Osteocyte (in vitro differentiated cells): ENCODE results near the gene VPS33B. TPM values are rescaled to one million over a fixed set of nuclear protein-coding genes. Genes with fewer than 3 reads are reported as not detected.
A peak's percentile ranks its signal among the peaks of the same experiment; 100 is the strongest.

Source experiments
- DNase-seq: peaks from one replicate; pipeline ENCODE4 v3.0.0; 2021; ENCODE audit warnings: mixed read lengths; ENCODE audit not compliant: unreplicated experiment; ENCODE audit errors: extremely low spot score
- H3K27ac Mint-ChIP-seq: one replicate; pipeline ENCODE4 v1.8.0; 2021; ENCODE audit warnings: mild to moderate bottlenecking, mixed read lengths; ENCODE audit not compliant: unreplicated experiment
- H3K27me3 Mint-ChIP-seq: one replicate; pipeline ENCODE4 v1.8.0; 2021; ENCODE audit warnings: mixed read lengths; ENCODE audit not compliant: unreplicated experiment
- H3K36me3 Mint-ChIP-seq: one replicate; pipeline ENCODE4 v1.8.0; 2021; ENCODE audit warnings: mixed read lengths; ENCODE audit not compliant: unreplicated experiment
- H3K4me1 Mint-ChIP-seq: one replicate; pipeline ENCODE4 v1.8.0; 2021; ENCODE audit warnings: mixed read lengths; ENCODE audit not compliant: unreplicated experiment
- H3K4me3 Mint-ChIP-seq: one replicate; pipeline ENCODE4 v1.8.0; 2021; ENCODE audit warnings: mild to moderate bottlenecking, moderate library complexity, mixed read lengths; ENCODE audit not compliant: unreplicated experiment
- H3K9me3 Mint-ChIP-seq: one replicate; pipeline ENCODE4 v1.8.0; 2021; ENCODE audit warnings: mixed read lengths; ENCODE audit not compliant: unreplicated experiment
- CTCF ChIP-seq: fragments of 200-600 bp; sonication (generic); IDR thresholded peaks from 2 replicates; pipeline ENCODE4 v1.5.0; 2021; ENCODE audit warnings: antibody characterized with exemption, mild to moderate bottlenecking, moderate library complexity
- long read RNA-seq: library from polyadenylated mRNA; unstranded; transcript quantifications from one replicate; pipeline ENCODE4 v2.0.0, GENCODE V29; 2021
- total RNA-seq: library from RNA; stranded (reverse); gene quantifications from 2 replicates; pipeline ENCODE4 v1.2.1, GENCODE V29; 2021

VPS33B gene
- 12.8 and 13.7 TPM in 2 replicates for total RNA-seq
- long read RNA-seq, transcript VPS33B-201 (23 exons, 2,767 nt): major isoform, 72 of 94 reads
- long read RNA-seq, partial matches to known transcripts: 2 of 94 reads
- long read RNA-seq, other reads (novel, unspliced or antisense): 20 of 94 reads

DNA sequence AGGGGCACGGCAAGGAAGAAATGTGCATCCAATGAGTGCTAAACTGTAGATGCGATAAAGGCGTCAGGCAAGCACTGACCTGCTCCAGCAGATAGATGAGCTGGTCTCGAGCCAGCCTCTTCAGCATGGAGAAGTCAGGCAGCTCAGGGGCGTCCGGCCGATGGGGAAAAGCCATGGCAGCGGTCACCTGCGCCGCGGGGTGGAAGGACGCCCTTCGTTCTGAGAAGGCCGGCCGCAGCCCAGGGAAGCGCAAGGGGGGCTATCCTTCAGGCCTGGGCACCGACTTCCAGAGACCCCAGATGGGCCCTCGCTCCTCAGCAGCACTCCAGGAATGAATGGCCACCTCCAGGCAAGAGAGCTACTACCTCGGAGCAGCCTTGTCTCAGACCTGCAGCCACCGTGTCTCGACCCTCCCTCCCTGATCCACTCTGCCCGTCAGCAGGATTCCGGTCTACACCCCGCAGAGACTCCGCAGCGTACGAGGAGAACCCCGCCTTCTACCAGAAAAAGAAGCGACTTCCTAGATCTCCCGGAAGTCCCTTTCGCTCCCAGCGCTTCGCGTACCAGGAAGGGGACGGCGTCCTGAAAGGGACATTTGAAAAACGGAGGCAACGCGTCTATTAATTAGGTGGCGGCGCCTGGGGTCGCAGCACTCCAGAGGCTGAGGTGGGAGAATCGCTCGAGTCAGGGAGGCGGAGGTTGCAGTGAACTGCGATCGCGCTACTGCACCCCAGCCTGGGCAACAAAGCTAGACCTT is at the start of gene VPS33B:
Gene VPS33B (minus strand): TSS at position 520 of the 757 bp plus-strand sequence. CDS start 345 bp downstream, at position 175.
- Mint-ChIP-seq H3K4me1 (peaks cover 23% of the 10 kb centered on the region), H3K27ac (peak within 1 kb of the TSS; percentile 86), H3K4me3 (peak within 1 kb of the TSS; percentile 97), H3K27me3 (no peaks in the 10 kb centered on the region), H3K36me3 (no peaks in the 10 kb centered on the region), H3K9me3 (no peaks in the 10 kb centered on the region)
- no peak for TF ChIP-seq CTCF
- DNase-seq: peak; percentile 87

DNA sequence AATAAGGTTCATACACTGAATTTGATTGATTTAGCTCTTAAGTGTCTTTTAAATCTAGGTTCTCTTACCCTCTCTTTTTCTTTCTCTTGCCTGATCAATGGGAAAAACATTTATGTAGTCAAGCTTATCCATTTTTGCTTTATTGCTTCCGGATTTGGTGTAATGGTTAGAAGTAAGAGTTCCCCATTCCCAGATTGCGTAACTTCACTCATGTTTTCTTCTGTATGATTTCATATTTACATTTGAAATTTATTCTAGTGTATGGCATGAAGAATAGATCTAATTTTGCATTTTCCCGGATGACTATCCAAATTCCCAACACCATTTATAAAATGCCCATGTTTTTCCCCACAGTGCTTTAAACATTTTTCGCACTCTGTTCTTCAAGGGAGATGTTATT is 49.8 kb upstream of the VPS33B start:
- Mint-ChIP-seq H3K4me1 (no peaks in the 10 kb centered on the region), H3K4me3 (no peak overlapping the region), H3K27ac (no peak overlapping the region), H3K36me3 (no peaks in the 10 kb centered on the region), H3K27me3 (peaks cover 32% of the 10 kb centered on the region), H3K9me3 (no peaks in the 10 kb centered on the region)
- TF ChIP-seq CTCF: no peak
- no peak for DNase-seq

DNA sequence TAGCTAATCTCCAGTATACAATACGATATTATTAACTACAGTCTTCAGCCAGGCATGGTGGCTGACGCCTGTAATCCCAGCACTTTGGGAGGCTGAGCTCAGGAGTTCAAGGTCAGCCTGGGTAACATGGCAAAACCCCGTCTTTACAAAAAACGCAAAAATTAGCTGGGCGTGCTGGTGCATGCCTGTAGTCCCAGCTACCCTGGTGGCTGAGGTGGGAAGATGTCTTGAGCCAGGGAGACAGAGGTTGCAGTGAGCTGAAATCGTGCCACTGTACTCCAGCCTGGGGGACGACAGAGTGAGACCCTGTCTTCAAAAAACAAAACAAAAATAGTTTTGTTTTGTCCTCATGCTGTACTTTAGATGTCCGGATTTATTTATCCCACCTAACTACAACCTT is 48.5 kb upstream of the VPS33B start:
- no peak for TF ChIP-seq CTCF
- Mint-ChIP-seq H3K27me3 (peaks cover 35% of the 10 kb centered on the region), H3K9me3 (no peaks in the 10 kb centered on the region), H3K4me3 (no peak overlapping the region), H3K4me1 (no peaks in the 10 kb centered on the region), H3K27ac (no peak overlapping the region), H3K36me3 (no peaks in the 10 kb centered on the region)
- no peak for DNase-seq

DNA sequence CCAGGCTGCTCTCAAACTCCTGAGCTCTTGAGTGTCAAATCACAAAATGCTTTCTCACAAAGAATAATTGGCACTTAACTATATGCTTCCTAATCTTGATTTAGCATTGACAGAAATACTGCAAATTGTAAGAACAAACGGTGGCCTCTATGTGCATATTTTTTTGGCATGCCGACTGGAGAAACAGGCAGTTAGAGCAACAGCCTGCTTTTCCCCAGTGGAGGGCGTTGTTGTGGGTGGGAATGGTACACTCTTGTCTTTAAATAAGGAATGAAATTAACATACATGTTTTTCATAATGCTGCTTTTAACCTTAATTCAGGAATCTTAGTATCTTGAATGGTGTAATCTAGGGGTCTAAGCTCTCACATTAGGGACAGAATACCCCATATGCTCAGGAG is 46.6 kb upstream of the VPS33B start:
- Mint-ChIP-seq H3K27ac (no peak overlapping the region), H3K36me3 (no peaks in the 10 kb centered on the region), H3K4me1 (no peaks in the 10 kb centered on the region), H3K4me3 (no peak overlapping the region), H3K27me3 (peaks cover 35% of the 10 kb centered on the region), H3K9me3 (no peaks in the 10 kb centered on the region)
- DNase-seq: no peak
- no peak for TF ChIP-seq CTCF

GRCh38 chr15:91068436-91068835 is 46.0 kb upstream of the VPS33B start:
- no peak for DNase-seq
- H3K4me1 Mint-ChIP-seq: no peaks in the 10 kb centered on the region
- no peak overlapping the region for H3K4me3 Mint-ChIP-seq
- H3K36me3 Mint-ChIP-seq: no peaks in the 10 kb centered on the region
- H3K27me3 Mint-ChIP-seq: peaks cover 35% of the 10 kb centered on the region
- H3K9me3 Mint-ChIP-seq: no peaks in the 10 kb centered on the region
- no peak overlapping the region for H3K27ac Mint-ChIP-seq
- no peak for TF ChIP-seq CTCF
